Natural killer cell treated with Interleukin-12 subunit alpha and Interleukin-12 subunit beta and Interleukin-15 and Interleukin-18, amount 100 ng/mL, for 72 hours (primary cell): Measurements from ENCODE around the gene NPLOC4. TPM values are rescaled to one million over a fixed set of nuclear protein-coding genes. Genes with fewer than 3 reads are reported as not detected.
A peak's percentile ranks its signal among the peaks of the same experiment; 100 is the strongest.

Source experiments
- ATAC-seq, 2 donors: fragments of 150-1000 bp; cut with Tn5 transposase in 1 of 2; sonication (Bioruptor Pico), chemical (Tn5 transposase) in 1 of 2; 2 replicates each; pipeline ENCODE4 v1.10.0; 2021
- DNase-seq: peaks from one replicate; pipeline ENCODE4 v3.0.0; 2022; ENCODE audit warnings: low spot score
- H3K27ac Mint-ChIP-seq, 2 donors: 1 replicate in 1 of 2; 2 replicates in 1 of 2; pipeline ENCODE4 v1.8.0; 2022; ENCODE audit warnings: mixed read lengths in 2 of 2, mild to moderate bottlenecking in 1 of 2, moderate library complexity in 1 of 2
- H3K27me3 Mint-ChIP-seq, 2 donors: 1 replicate in 1 of 2; 2 replicates in 1 of 2; pipeline ENCODE4 v1.8.0; 2022; ENCODE audit warnings: mixed read lengths in 2 of 2
- H3K36me3 Mint-ChIP-seq: one replicate; pipeline ENCODE4 v1.8.0; 2022; ENCODE audit warnings: mixed read lengths
- H3K4me1 Mint-ChIP-seq, 2 donors: 1 replicate in 1 of 2; 2 replicates in 1 of 2; pipeline ENCODE4 v1.8.0; 2022; ENCODE audit warnings: low read depth in 2 of 2, mixed read lengths in 2 of 2, mild to moderate bottlenecking in 1 of 2
- H3K4me3 Mint-ChIP-seq: one replicate; pipeline ENCODE4 v1.8.0; 2022; ENCODE audit warnings: mixed read lengths
- H3K9me3 Mint-ChIP-seq: 2 replicates; pipeline ENCODE4 v1.8.0; 2022; ENCODE audit warnings: mixed read lengths
- total RNA-seq, 2 donors: library from RNA; stranded (reverse); gene quantifications; one replicate each; pipeline ENCODE4 v1.2.3, GENCODE V29; 2022

Gene NPLOC4
- total RNA-seq, 2 donors from 2014 or later, result 161 to 174 TPM

DNA sequence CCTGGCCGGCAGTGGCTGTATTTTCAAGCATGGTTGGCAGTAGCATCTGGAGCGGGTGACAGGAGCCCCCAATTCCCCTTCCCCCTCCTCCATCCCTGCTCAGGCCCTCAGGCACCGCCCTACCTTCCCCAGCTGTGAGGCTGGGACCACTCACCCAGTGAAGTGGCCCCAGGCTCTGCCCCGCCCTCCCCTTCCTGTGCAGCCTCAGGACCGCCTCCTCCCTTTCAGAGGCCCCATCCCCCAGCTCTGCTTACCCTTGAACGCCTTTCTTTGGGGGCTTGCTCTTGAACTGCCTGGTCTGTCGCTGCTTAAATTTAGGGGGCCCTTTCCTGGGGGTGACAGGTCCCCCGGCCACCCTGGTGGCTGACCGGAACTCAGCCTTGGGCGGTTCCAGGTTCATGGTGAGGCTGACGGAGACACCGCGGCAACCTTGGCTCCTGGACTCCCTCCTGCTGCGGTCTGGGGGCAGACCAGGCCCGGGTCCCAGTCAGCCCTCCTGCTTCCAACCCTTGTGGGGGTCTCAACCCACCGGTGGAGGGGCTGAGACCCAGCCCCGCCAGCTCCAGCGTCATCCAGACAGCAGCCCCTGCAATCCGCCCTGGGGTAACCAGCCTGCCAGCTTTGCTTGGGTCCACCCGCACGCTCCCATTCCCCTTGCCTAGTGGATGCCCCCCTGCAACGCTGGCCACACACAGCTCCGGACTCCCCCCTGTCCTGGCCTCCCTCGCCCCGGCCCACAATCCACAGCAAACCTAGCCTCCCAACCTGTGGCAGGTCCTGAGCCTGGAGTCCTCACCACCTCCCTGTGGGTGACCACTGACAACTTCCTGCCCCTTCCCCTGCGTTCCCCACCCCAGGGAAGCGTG is 16.2 kb upstream of the NPLOC4 start:
- ATAC-seq, result peak; percentile 64 to 66
- no peak for DNase-seq
- Mint-ChIP-seq H3K4me1 (peaks cover 0 to 9% of the 10 kb centered on the region in 2 donors), H3K9me3 (no peaks in the 10 kb centered on the region), H3K27me3 (peaks cover 0 to 6% of the 10 kb centered on the region in 2 donors), H3K27ac (peak overlapping the region; percentile 46 to 86), H3K4me3 (peak overlapping the region; percentile 86), H3K36me3 (no peaks in the 10 kb centered on the region)

DNA sequence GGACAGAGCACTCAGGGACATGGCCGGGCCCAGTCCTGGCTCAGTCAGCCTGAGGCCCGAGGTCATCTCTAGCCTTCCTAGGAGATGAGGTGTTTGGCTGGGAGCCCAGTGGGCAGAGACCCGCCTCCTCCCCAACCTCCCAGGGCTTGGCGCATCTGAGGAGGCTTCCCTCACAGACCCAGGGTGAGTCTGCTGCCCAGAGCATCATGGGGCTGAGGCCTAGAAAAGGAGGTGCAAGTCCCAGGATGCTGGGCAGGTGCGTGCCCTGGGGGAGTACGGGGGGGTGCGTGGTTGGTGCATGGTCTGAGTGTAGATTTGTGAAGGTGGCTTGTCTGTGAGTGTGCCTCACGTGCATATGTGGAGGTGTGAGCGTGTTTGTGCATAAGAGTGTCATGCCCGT is 14.8 kb upstream of the NPLOC4 start:
- Mint-ChIP-seq H3K4me3 (peak overlapping the region; percentile 36), H3K36me3 (no peaks in the 10 kb centered on the region), H3K9me3 (no peaks in the 10 kb centered on the region), H3K4me1 (peaks cover 0 to 9% of the 10 kb centered on the region in 2 donors), H3K27me3 (peaks cover 0 to 10% of the 10 kb centered on the region in 2 donors), H3K27ac (no peak overlapping the region)
- DNase-seq, result no peak
- no peak for ATAC-seq

- Mint-ChIP-seq H3K4me3 (no peak overlapping the region), H3K4me1 (peaks cover 0 to 9% of the 10 kb centered on the region in 2 donors), H3K27me3 (peaks cover 0 to 10% of the 10 kb centered on the region in 2 donors), H3K36me3 (no peaks in the 10 kb centered on the region), H3K9me3 (no peaks in the 10 kb centered on the region), H3K27ac (no peak overlapping the region)
- ATAC-seq (no peak), DNase-seq (no peak)
Measured at GRCh38 chr17:81650951-81651350, 14.0 kb upstream of the NPLOC4 start.

DNA sequence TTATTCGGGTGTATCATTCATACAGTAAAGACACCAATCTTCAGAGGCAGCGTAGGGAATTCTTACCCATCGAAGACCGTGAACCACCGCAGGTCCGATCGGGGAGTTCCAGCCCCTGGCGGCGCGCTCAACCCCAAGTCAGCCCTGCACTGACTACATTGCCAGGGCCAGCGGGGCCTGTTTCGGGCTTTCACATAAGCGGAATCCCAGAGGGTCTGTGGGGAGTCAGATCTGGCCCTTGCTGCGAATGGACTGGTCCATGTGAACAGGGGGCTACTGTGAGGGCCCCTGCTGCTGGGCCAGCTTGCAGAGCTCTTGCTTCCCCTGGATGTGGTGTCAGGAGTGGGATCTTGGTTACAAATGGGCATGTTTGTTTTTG is 11.8 kb upstream of the NPLOC4 start:
- no peak overlapping the region for H3K27ac Mint-ChIP-seq
- no peak overlapping the region for H3K4me3 Mint-ChIP-seq
- H3K9me3 Mint-ChIP-seq, result no peaks in the 10 kb centered on the region
- no peaks in the 10 kb centered on the region for H3K36me3 Mint-ChIP-seq
- peaks cover 0 to 7% of the 10 kb centered on the region in 2 donors for H3K4me1 Mint-ChIP-seq
- ATAC-seq (no peak), DNase-seq (no peak)
- peaks cover 0 to 10% of the 10 kb centered on the region in 2 donors for H3K27me3 Mint-ChIP-seq

DNA sequence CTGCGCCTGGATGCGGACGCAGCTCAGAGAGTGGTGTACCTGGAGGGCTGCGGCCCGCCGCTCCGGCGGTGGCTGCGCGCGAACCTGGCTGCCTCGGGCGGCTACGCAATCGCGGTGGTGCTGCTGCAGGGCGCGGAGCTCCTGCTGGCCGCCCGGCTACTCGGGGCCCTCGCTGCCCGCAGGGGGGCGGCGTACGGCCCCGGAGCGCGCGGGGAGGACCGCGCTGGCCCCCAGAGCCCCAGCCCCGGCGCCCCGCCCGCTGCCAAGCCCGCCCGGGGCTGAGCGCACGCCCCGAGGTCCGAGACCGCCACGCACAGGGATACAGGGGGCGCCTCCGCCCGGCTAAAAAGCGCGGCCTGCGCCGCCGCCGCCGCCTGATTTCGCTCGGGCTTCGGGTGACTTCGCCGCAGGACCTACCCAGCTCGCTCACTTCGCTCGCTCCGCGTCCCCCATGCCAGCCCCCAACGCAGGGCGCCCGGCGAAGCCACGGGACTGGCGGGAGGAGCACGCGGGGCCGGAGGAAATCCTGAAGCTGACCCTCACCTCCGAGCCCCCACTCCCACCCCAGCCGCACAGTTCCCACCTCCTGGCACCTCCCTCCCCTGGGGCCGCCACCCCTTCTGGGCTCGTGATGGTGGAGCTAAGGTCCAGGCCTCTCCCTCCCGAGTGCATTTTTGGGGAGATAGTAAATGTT is 11.2 kb upstream of the NPLOC4 start:
- H3K27me3 Mint-ChIP-seq, result peaks cover 0 to 10% of the 10 kb centered on the region in 2 donors
- no peak overlapping the region for H3K4me3 Mint-ChIP-seq
- H3K4me1 Mint-ChIP-seq, result peaks cover 0 to 2% of the 10 kb centered on the region in 2 donors
- no peak overlapping the region for H3K27ac Mint-ChIP-seq
- ATAC-seq (no peak), DNase-seq (no peak)
- H3K9me3 Mint-ChIP-seq, result no peaks in the 10 kb centered on the region
- H3K36me3 Mint-ChIP-seq, result no peaks in the 10 kb centered on the region

- H3K4me3 Mint-ChIP-seq, result no peak overlapping the region
- ATAC-seq (no peak), DNase-seq (no peak)
- H3K9me3 Mint-ChIP-seq, result no peaks in the 10 kb centered on the region
- no peaks in the 10 kb centered on the region for H3K4me1 Mint-ChIP-seq
- H3K27me3 Mint-ChIP-seq, result peaks cover 0 to 10% of the 10 kb centered on the region in 2 donors
- H3K27ac Mint-ChIP-seq, result no peak overlapping the region
- no peaks in the 10 kb centered on the region for H3K36me3 Mint-ChIP-seq
Measured at GRCh38 chr17:81647640-81648012, 10.7 kb upstream of the NPLOC4 start.

- no peaks in the 10 kb centered on the region for H3K4me1 Mint-ChIP-seq
- no peak overlapping the region for H3K27ac Mint-ChIP-seq
- H3K36me3 Mint-ChIP-seq, result no peaks in the 10 kb centered on the region
- ATAC-seq (no peak), DNase-seq (no peak)
- H3K27me3 Mint-ChIP-seq, result peaks cover 0 to 10% of the 10 kb centered on the region in 2 donors
- H3K4me3 Mint-ChIP-seq, result no peak overlapping the region
- no peaks in the 10 kb centered on the region for H3K9me3 Mint-ChIP-seq
Measured at GRCh38 chr17:81646869-81647600, 10.1 kb upstream of the NPLOC4 start.

GRCh38 chr17:81644976-81645952 is 8.4 kb upstream of the NPLOC4 start:
- Mint-ChIP-seq H3K27me3 (peaks cover 0 to 10% of the 10 kb centered on the region in 2 donors), H3K9me3 (no peaks in the 10 kb centered on the region), H3K4me3 (no peak overlapping the region), H3K27ac (no peak overlapping the region), H3K4me1 (no peaks in the 10 kb centered on the region), H3K36me3 (no peaks in the 10 kb centered on the region)
- DNase-seq (no peak), ATAC-seq (no peak)

- no peak overlapping the region for H3K4me3 Mint-ChIP-seq
- DNase-seq (no peak), ATAC-seq (no peak)
- H3K27ac Mint-ChIP-seq, result no peak overlapping the region
- peaks cover 0 to 10% of the 10 kb centered on the region in 2 donors for H3K27me3 Mint-ChIP-seq
- no peaks in the 10 kb centered on the region for H3K36me3 Mint-ChIP-seq
- no peaks in the 10 kb centered on the region for H3K9me3 Mint-ChIP-seq
- H3K4me1 Mint-ChIP-seq, result no peaks in the 10 kb centered on the region
Measured at GRCh38 chr17:81644496-81644895, 7.6 kb upstream of the NPLOC4 start.

DNA sequence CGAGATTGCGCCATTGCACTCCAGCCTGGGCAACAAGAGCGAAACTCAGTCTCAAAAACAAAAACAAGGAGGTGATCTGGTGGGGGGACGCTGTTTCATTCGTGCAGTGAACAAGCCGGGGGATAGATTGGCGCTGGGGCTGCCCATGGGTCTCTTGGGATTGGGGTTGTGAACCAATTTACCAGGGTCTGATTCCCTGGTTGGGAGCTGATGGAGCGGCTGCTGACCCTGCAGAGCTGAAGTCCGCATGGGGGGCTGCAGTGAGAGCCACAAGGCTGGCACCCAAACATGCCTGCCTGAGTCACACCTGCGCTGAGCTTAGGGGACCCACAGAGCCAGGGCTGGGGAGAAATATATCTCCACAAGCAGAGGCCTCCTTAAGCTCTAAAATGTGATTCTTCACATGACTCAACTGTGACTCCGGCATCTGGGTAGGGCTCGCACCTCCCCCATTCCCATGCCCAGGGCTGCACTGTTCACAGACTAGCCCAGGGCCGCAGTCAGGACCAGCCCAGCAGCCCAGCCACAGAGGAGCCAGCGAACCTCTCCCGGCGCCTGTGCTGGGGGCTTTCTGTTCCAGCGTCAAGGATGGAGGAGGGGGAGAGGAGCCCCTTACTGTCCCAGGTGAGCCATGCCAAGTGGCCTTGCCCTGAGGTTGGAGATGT is 5.0 kb upstream of the NPLOC4 start:
- Mint-ChIP-seq H3K36me3 (no peaks in the 10 kb centered on the region), H3K9me3 (no peaks in the 10 kb centered on the region), H3K27ac (no peak overlapping the region), H3K4me3 (no peak overlapping the region), H3K4me1 (no peaks in the 10 kb centered on the region), H3K27me3 (no peaks in the 10 kb centered on the region)
- DNase-seq (no peak), ATAC-seq (peak in 1 of 2 donors; percentile 4)

- DNase-seq (no peak), ATAC-seq (no peak)
- Mint-ChIP-seq H3K36me3 (peaks cover 5% of the 10 kb centered on the region), H3K27ac (no peak overlapping the region), H3K27me3 (no peaks in the 10 kb centered on the region), H3K9me3 (no peaks in the 10 kb centered on the region), H3K4me3 (no peak overlapping the region), H3K4me1 (peaks cover 4 to 10% of the 10 kb centered on the region in 2 donors)
Measured at GRCh38 chr17:81640011-81640410, 3.1 kb upstream of the NPLOC4 start.

DNA sequence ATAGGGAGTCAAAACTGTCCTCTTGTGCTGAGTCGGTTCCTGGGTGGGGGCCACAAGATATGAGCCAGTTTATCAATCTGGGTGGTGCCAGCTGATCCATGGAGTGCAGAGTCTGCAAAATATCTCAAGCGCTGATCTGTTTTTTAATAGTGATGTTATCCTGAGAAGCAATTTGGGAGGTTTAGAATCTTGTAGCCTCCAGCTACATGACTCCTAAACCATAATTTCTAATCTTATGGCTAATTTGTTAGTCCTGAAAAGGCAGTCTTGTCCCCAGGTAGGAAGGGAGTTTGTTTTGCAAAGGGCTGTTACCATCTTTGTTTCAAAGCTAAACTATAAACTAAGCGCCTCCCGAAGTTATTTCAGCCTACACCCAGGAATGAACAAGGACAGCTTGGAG is 1.8 kb upstream of the NPLOC4 start:
- Mint-ChIP-seq H3K9me3 (no peaks in the 10 kb centered on the region), H3K4me3 (no peak overlapping the region), H3K4me1 (peaks cover 4 to 10% of the 10 kb centered on the region in 2 donors), H3K36me3 (peaks cover 5% of the 10 kb centered on the region), H3K27me3 (no peaks in the 10 kb centered on the region), H3K27ac (no peak overlapping the region)
- ATAC-seq, result no peak
- no peak for DNase-seq
